ENCODE results near the gene TMEM116. TPM values are rescaled to one million over a fixed set of nuclear protein-coding genes. Genes with fewer than 3 reads are reported as not detected.

The TMEM116 gene
- total RNA-seq, 1 donor from 2014 or later = 35.0 TPM

- TF ChIP-seq, protein P1, sequence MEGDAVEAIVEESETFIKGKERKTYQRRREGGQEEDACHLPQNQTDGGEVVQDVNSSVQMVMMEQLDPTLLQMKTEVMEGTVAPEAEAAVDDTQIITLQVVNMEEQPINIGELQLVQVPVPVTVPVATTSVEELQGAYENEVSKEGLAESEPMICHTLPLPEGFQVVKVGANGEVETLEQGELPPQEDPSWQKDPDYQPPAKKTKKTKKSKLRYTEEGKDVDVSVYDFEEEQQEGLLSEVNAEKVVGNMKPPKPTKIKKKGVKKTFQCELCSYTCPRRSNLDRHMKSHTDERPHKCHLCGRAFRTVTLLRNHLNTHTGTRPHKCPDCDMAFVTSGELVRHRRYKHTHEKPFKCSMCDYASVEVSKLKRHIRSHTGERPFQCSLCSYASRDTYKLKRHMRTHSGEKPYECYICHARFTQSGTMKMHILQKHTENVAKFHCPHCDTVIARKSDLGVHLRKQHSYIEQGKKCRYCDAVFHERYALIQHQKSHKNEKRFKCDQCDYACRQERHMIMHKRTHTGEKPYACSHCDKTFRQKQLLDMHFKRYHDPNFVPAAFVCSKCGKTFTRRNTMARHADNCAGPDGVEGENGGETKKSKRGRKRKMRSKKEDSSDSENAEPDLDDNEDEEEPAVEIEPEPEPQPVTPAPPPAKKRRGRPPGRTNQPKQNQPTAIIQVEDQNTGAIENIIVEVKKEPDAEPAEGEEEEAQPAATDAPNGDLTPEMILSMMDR (IDR thresholded peaks at IDR 0.05; ENCODE audit: borderline replicate concordance) = no peak
- no peaks in the 10 kb centered on the region for H3K9me3 ChIP-seq (replicated peaks)
- H3K27ac ChIP-seq (replicated peaks) = no peak overlapping the region
- no peaks in the 10 kb centered on the region for H3K27me3 ChIP-seq (ENCODE audit: low read depth)
- H3K4me1 ChIP-seq = peaks cover 5% of the 10 kb centered on the region
- no peak overlapping the region for H3K4me3 ChIP-seq
- DNase-seq = no peak
- intact Hi-C loops (cut with micrococcal nuclease) = no loop called here
- H3K36me3 ChIP-seq = peaks cover 12% of the 10 kb centered on the region
Measured at GRCh38 chr12:111978545-111978944, 34.4 kb downstream of the TMEM116 start.

DNA sequence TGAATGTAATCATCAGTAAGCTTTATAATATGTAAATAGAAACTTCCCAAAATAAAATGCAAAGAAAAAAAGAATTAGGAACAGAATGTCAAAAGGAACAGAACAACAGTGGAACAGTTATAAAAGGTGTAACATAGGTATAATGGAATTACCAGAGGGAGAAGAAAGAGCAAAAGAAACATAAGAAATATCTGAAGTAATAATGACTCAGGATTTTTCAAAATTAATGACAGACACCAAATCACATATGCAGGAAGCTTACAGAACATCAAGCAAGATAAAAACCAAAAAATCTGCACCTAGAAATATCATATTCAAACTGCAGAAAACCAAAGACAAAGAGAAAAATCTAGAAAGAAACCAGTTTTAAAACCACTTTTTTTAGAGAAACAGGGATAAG lies 36.1 kb downstream of the TMEM116 start:
- H3K4me1 ChIP-seq = peaks cover 5% of the 10 kb centered on the region
- no peaks in the 10 kb centered on the region for H3K9me3 ChIP-seq (replicated peaks)
- H3K27ac ChIP-seq (replicated peaks) = no peak overlapping the region
- intact Hi-C loops (cut with micrococcal nuclease) = no loop called here
- TF ChIP-seq, protein P1 (IDR thresholded peaks at IDR 0.05; ENCODE audit: borderline replicate concordance) = no peak
- H3K27me3 ChIP-seq (ENCODE audit: low read depth) = no peaks in the 10 kb centered on the region
- DNase-seq = no peak
- H3K4me3 ChIP-seq = no peak overlapping the region
- peaks cover 16% of the 10 kb centered on the region for H3K36me3 ChIP-seq

- Histone ChIP-seq H3K36me3 (peaks cover 16% of the 10 kb centered on the region), H3K9me3 (replicated peaks) (peaks cover 4% of the 10 kb centered on the region), H3K4me3 (no peak overlapping the region), H3K4me1 (peaks cover 5% of the 10 kb centered on the region), H3K27ac (replicated peaks) (no peak overlapping the region), H3K27me3 (ENCODE audit: low read depth) (no peaks in the 10 kb centered on the region)
- DNase-seq = no peak
- TF ChIP-seq, protein P1 (IDR thresholded peaks at IDR 0.05; ENCODE audit: borderline replicate concordance) = no peak
- intact Hi-C loops (cut with micrococcal nuclease) = no loop called here
Measured at GRCh38 chr12:111976291-111976690, 36.7 kb downstream of the TMEM116 start.

- H3K36me3 ChIP-seq = peaks cover 19% of the 10 kb centered on the region
- no peaks in the 10 kb centered on the region for H3K4me1 ChIP-seq
- peaks cover 14% of the 10 kb centered on the region for H3K9me3 ChIP-seq (replicated peaks)
- H3K4me3 ChIP-seq = no peak overlapping the region
- no peak overlapping the region for H3K27ac ChIP-seq (replicated peaks)
- no peak for DNase-seq
- TF ChIP-seq, protein P1 (IDR thresholded peaks at IDR 0.05; ENCODE audit: borderline replicate concordance) = no peak
- intact Hi-C loops (cut with micrococcal nuclease) = no loop called here
- no peaks in the 10 kb centered on the region for H3K27me3 ChIP-seq (ENCODE audit: low read depth)
Measured at GRCh38 chr12:111975161-111975931, 37.6 kb downstream of the TMEM116 start.

- no peak for DNase-seq
- H3K4me3 ChIP-seq = no peak overlapping the region
- no peaks in the 10 kb centered on the region for H3K27me3 ChIP-seq (ENCODE audit: low read depth)
- TF ChIP-seq, protein P1 (IDR thresholded peaks at IDR 0.05; ENCODE audit: borderline replicate concordance) = no peak
- H3K4me1 ChIP-seq = no peaks in the 10 kb centered on the region
- peaks cover 19% of the 10 kb centered on the region for H3K9me3 ChIP-seq (replicated peaks)
- peaks cover 15% of the 10 kb centered on the region for H3K36me3 ChIP-seq
- H3K27ac ChIP-seq (replicated peaks) = no peak overlapping the region
- intact Hi-C loops (cut with micrococcal nuclease) = no loop called here
Measured at GRCh38 chr12:111971800-111972199, 41.2 kb downstream of the TMEM116 start.

Data from left ventricle myocardium inferior (tissue), 1 donor.